ENCODE results near the gene KRTAP19-1.
"Not testable (repeated sequence)": the region's sequence is repeated elsewhere in the genome, so short reads cannot be mapped to it uniquely, and the experiment has no call there.

Gene KRTAP19-1

DNA sequence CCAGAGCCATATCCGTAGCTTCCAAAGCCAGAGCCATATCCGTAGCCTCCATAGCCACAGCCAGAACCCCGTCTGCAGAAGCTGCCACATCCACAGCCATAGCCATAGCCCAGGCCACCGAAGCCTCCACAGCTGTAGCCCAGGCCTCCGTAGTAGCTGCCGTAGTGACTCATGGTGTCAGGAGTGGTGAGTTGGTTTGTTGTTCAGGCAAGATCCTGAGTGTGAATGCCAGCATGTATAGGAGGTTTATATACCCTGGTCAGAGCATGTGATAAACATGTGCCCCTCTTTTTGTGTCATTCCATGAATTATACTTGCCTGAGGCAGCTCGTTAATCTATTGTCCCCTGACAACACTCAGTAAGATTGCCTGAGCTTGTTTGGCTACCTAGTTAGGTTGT lies at the start of gene KRTAP19-1:
Gene KRTAP19-1, minus strand, starts transcription at position 223 of the 400 bp plus-strand sequence. Its CDS starts 50 bp downstream, at position 173.
- no peak for TF ChIP-seq ELF4 (IDR thresholded peaks at IDR 0.05)
- TF ChIP-seq, protein P1, sequence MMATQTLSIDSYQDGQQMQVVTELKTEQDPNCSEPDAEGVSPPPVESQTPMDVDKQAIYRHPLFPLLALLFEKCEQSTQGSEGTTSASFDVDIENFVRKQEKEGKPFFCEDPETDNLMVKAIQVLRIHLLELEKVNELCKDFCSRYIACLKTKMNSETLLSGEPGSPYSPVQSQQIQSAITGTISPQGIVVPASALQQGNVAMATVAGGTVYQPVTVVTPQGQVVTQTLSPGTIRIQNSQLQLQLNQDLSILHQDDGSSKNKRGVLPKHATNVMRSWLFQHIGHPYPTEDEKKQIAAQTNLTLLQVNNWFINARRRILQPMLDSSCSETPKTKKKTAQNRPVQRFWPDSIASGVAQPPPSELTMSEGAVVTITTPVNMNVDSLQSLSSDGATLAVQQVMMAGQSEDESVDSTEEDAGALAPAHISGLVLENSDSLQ (IDR thresholded peaks at IDR 0.05): peak; percentile 54
- no peak for TF ChIP-seq SP1 (IDR thresholded peaks at IDR 0.05)
- POLR2A ChIA-PET: interaction anchor here (1.6 kb wide), 1 partner anchor 11 kb away, joined by 5 read pairs; no protein-coding TSS in a partner anchor
- no peak for DNase-seq (ENCODE audit: extremely low spot score)
- CTCF ChIA-PET: interaction anchor here (1.5 kb wide), 1 partner anchor 11 kb away, joined by 3 read pairs; the partner anchor contains the start of gene KRTAP19-3

GRCh38 chr21:30518876-30519275 lies 38.7 kb upstream of the KRTAP19-1 start:
- DNase-seq (ENCODE audit: extremely low spot score): no peak
- POLR2A ChIA-PET: no interaction called here
- TF ChIP-seq, protein P1 (IDR thresholded peaks at IDR 0.05): no peak
- TF ChIP-seq FOXK2 (IDR thresholded peaks at IDR 0.05): no peak
- TF ChIP-seq LEF1 (IDR thresholded peaks at IDR 0.05; ENCODE audit: borderline replicate concordance): no peak
- no peak for TF ChIP-seq ZNF384 (IDR thresholded peaks at IDR 0.05)
- no peak for TF ChIP-seq SP1 (IDR thresholded peaks at IDR 0.05)
- TF ChIP-seq L3MBTL2 (conservative IDR thresholded peaks at IDR 0.05): no peak
- TF ChIP-seq BHLHE40 (IDR thresholded peaks at IDR 0.05; ENCODE audit: borderline replicate concordance): no peak
- TF ChIP-seq SUZ12 (IDR thresholded peaks at IDR 0.05): no peak
- TF ChIP-seq ARNT (IDR thresholded peaks at IDR 0.05): no peak
- no peak for TF ChIP-seq FOXM1 (IDR thresholded peaks at IDR 0.05; ENCODE audit: borderline replicate concordance)
- CTCF ChIA-PET: no interaction called here

DNA sequence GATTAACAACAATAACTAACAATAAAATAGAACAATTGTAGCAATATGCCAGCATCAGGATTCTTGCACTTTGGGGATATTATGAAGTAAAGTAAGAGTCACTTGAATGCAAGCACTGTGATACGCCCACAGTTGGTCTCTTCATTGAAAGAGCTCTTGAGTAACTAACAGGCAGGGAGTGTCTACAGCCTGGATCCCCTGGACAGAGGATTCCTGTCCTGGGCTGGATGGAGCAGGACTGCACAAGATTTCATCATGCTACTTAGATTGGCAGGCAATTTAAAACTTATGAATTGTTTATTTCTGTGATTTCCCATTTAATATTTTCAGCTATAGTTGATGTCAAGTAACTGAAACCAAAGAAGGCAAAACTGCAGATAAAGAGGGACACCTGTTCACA lies 35.5 kb upstream of the KRTAP19-1 start:
- TF ChIP-seq BHLHE40 (IDR thresholded peaks at IDR 0.05; ENCODE audit: borderline replicate concordance) (no peak), FOXA1 (IDR thresholded peaks at IDR 0.05) (no peak), TARDBP (IDR thresholded peaks at IDR 0.05) (no peak), NFRKB (IDR thresholded peaks at IDR 0.05) (no peak), HDGF (IDR thresholded peaks at IDR 0.05; ENCODE audit: borderline replicate concordance) (no peak)
- CTCF ChIA-PET: no interaction called here
- POLR2A ChIA-PET: no interaction called here
- no peak for DNase-seq (ENCODE audit: extremely low spot score)

GRCh38 chr21:30505621-30506205 lies 25.5 kb upstream of the KRTAP19-1 start:
- DNase-seq (ENCODE audit: extremely low spot score); POLR2A ChIA-PET: not testable (repeated sequence)
- CTCF ChIA-PET: interaction anchor here (0.6 to 1.2 kb wide), 3 partner anchors 8 to 1494 kb away, joined by 3 to 4 read pairs (median 4); partner anchors contain the start of gene KRTAP19-4

GRCh38 chr21:30502041-30502440 lies 21.9 kb upstream of the KRTAP19-1 start, which contains the start of gene KRTAP19-5:
Gene KRTAP19-5, minus strand, starts transcription at chr21:30502141. Its CDS starts 51 bp downstream, at chr21:30502090.
- TF ChIP-seq FOXK2 (IDR thresholded peaks at IDR 0.05) (no peak), LEF1 (IDR thresholded peaks at IDR 0.05; ENCODE audit: borderline replicate concordance) (no peak), NFRKB (IDR thresholded peaks at IDR 0.05) (no peak), SP1 (IDR thresholded peaks at IDR 0.05) (no peak), FOXA1 (IDR thresholded peaks at IDR 0.05) (no peak), ARNT (IDR thresholded peaks at IDR 0.05) (no peak), HDGF (IDR thresholded peaks at IDR 0.05; ENCODE audit: borderline replicate concordance) (no peak), ZNF384 (IDR thresholded peaks at IDR 0.05) (no peak), ELF4 (IDR thresholded peaks at IDR 0.05) (no peak), BHLHE40 (IDR thresholded peaks at IDR 0.05; ENCODE audit: borderline replicate concordance) (no peak), TARDBP (IDR thresholded peaks at IDR 0.05) (no peak), FOXM1 (IDR thresholded peaks at IDR 0.05; ENCODE audit: borderline replicate concordance) (no peak), SUZ12 (IDR thresholded peaks at IDR 0.05) (no peak), L3MBTL2 (conservative IDR thresholded peaks at IDR 0.05) (no peak), CTBP1 (IDR thresholded peaks at IDR 0.05; ENCODE audit: borderline replicate concordance) (no peak)
- TF ChIP-seq, protein P1 (IDR thresholded peaks at IDR 0.05): no peak
- ChIA-PET POLR2A (no interaction called here), CTCF (interaction anchor here (0.6 kb wide), 1 partner anchor 1667 kb away, joined by 3 read pairs; no protein-coding TSS in a partner anchor)
- no peak for DNase-seq (ENCODE audit: extremely low spot score)

GRCh38 chr21:30497065-30497464 lies 16.9 kb upstream of the KRTAP19-1 start, which contains the start of gene KRTAP19-4:
Gene KRTAP19-4, minus strand, starts transcription at chr21:30497165. Its CDS starts 55 bp downstream, at chr21:30497110.
- TF ChIP-seq BHLHE40 (IDR thresholded peaks at IDR 0.05; ENCODE audit: borderline replicate concordance) (no peak), NFRKB (IDR thresholded peaks at IDR 0.05) (no peak), HDGF (IDR thresholded peaks at IDR 0.05; ENCODE audit: borderline replicate concordance) (no peak), ZNF384 (IDR thresholded peaks at IDR 0.05) (no peak), ELF4 (IDR thresholded peaks at IDR 0.05) (no peak), TARDBP (IDR thresholded peaks at IDR 0.05) (no peak), SUZ12 (IDR thresholded peaks at IDR 0.05) (no peak), FOXM1 (IDR thresholded peaks at IDR 0.05; ENCODE audit: borderline replicate concordance) (no peak), FOXA1 (IDR thresholded peaks at IDR 0.05) (no peak)
- POLR2A ChIA-PET: no interaction called here
- no peak for DNase-seq (ENCODE audit: extremely low spot score)
- CTCF ChIA-PET: interaction anchor here (1.0 kb wide), 1 partner anchor 9 kb away, joined by 4 read pairs; no protein-coding TSS in a partner anchor
